Measurements from ENCODE around the gene IL37. TPM values are rescaled to one million over a fixed set of nuclear protein-coding genes. Genes with fewer than 3 reads are reported as not detected.
A peak's percentile ranks its signal among the peaks of the same experiment; 100 is the strongest.

Gene IL37
- total and polyA plus RNA-seq, 2 donors (not counting 1 experiment from before 2014, with no cell fraction given), result 0.79 TPM; not detected in 1

GRCh38 chr2:112881217-112881985, 29.6 kb upstream of the IL37 start:
- Histone ChIP-seq H3K9me3 (ENCODE audit: control extremely low read depth in 1 of 3, control insufficient read depth in 2 of 3, insufficient read depth in 1 of 3, low read length in 2 of 3) (no peaks in the 10 kb centered on the region), H3K27ac (ENCODE audit: low read length in 2 of 2) (no peak overlapping the region), H3K27me3 (replicated peaks in 1 of 4; ENCODE audit: control extremely low read depth in 1 of 4, control insufficient read depth in 3 of 4, insufficient read depth in 4 of 4, low read length in 3 of 4) (no peaks in the 10 kb centered on the region), H3K79me2 (ENCODE audit: control insufficient read depth, insufficient read depth, low read length) (no peaks in the 10 kb centered on the region), H3K4me3 (ENCODE audit: control extremely low read depth in 1 of 5, extremely low read depth in 1 of 5, insufficient read depth in 1 of 5, low read depth in 2 of 5, low read length in 4 of 5) (no peak overlapping the region), H3K4me2 (replicated peaks; ENCODE audit: low read depth, low read length, poor library complexity, severe bottlenecking) (no peak overlapping the region), H4K20me1 (ENCODE audit: control insufficient read depth, insufficient read depth, low read length, poor library complexity, severe bottlenecking) (no peaks in the 10 kb centered on the region), H2AFZ (ENCODE audit: insufficient read depth, low read depth, low read length, poor library complexity, severe bottlenecking) (peak overlapping the region; percentile 65), H3K9ac (ENCODE audit: low read length) (no peak overlapping the region), H3K4me1 (ENCODE audit: control insufficient read depth in 2 of 2, insufficient read depth in 2 of 2, low read length in 2 of 2) (peaks cover 7 to 20% of the 10 kb centered on the region in 2 donors), H3K36me3 (replicated peaks in 1 of 2; ENCODE audit: control extremely low read depth in 1 of 2, control insufficient read depth in 1 of 2, extremely low read depth in 1 of 2, insufficient read depth in 2 of 2, low read length in 1 of 2) (no peaks in the 10 kb centered on the region)
- ChIA-PET CTCF (interaction anchor here (1.2 to 12.5 kb wide), 4 partner anchors 10 to 281 kb away, joined by 3 to 299 read pairs (median 3); no protein-coding TSS in a partner anchor), POLR2A (no interaction called here)
- TF ChIP-seq CTCF (IDR thresholded peaks at IDR 0.05) (no peak), EZH2 (IDR thresholded peaks at IDR 0.05; ENCODE audit: borderline replicate concordance, insufficient read depth, low read depth, low read length, poor library complexity, severe bottlenecking) (no peak)
- 73% methylated on average over 3 of the region's 5 CpGs for WGBS (ENCODE audit: insufficient coverage)
- Mint-ChIP-seq H3K9me3 (ENCODE audit: insufficient read depth) (no peaks in the 10 kb centered on the region), H3K27me3 (no peaks in the 10 kb centered on the region), H3K27ac (peak overlapping the region; percentile 47), H3K4me1 (peaks cover 23% of the 10 kb centered on the region), H3K4me3 (peak overlapping the region; percentile 21)
- intact Hi-C loops (cut with micrococcal nuclease), result loop anchor here (10.0 kb wide), 1 partner anchor 257 kb away; no protein-coding TSS in a partner anchor
- peak; percentile 65 for ATAC-seq (ENCODE audit: low read depth)
- no peak for DNase-seq

GRCh38 chr2:112883669-112884068, 27.3 kb upstream of the IL37 start:
- Histone ChIP-seq H3K9ac (ENCODE audit: low read length) (no peak overlapping the region), H3K4me2 (replicated peaks; ENCODE audit: low read depth, low read length, poor library complexity, severe bottlenecking) (no peak overlapping the region), H2AFZ (ENCODE audit: insufficient read depth, low read depth, low read length, poor library complexity, severe bottlenecking) (no peak overlapping the region), H3K79me2 (ENCODE audit: control insufficient read depth, insufficient read depth, low read length) (no peaks in the 10 kb centered on the region), H3K27ac (ENCODE audit: low read length in 2 of 2) (no peak overlapping the region), H4K20me1 (ENCODE audit: control insufficient read depth, insufficient read depth, low read length, poor library complexity, severe bottlenecking) (no peaks in the 10 kb centered on the region), H3K36me3 (replicated peaks in 1 of 2; ENCODE audit: control extremely low read depth in 1 of 2, control insufficient read depth in 1 of 2, extremely low read depth in 1 of 2, insufficient read depth in 2 of 2, low read length in 1 of 2) (no peaks in the 10 kb centered on the region), H3K4me3 (ENCODE audit: control extremely low read depth in 1 of 5, extremely low read depth in 1 of 5, insufficient read depth in 1 of 5, low read depth in 2 of 5, low read length in 4 of 5) (no peak overlapping the region), H3K9me3 (ENCODE audit: control extremely low read depth in 1 of 3, control insufficient read depth in 2 of 3, insufficient read depth in 1 of 3, low read length in 2 of 3) (no peaks in the 10 kb centered on the region), H3K27me3 (replicated peaks in 1 of 4; ENCODE audit: control extremely low read depth in 1 of 4, control insufficient read depth in 3 of 4, insufficient read depth in 4 of 4, low read length in 3 of 4) (no peaks in the 10 kb centered on the region), H3K4me1 (ENCODE audit: control insufficient read depth in 2 of 2, insufficient read depth in 2 of 2, low read length in 2 of 2) (peaks cover 7 to 20% of the 10 kb centered on the region in 2 donors)
- no peaks in the 10 kb centered on the region for H3K9me3 Mint-ChIP-seq (ENCODE audit: insufficient read depth)
- peaks cover 23% of the 10 kb centered on the region for H3K4me1 Mint-ChIP-seq
- ATAC-seq (ENCODE audit: low read depth) (no peak), DNase-seq (no peak)
- WGBS (ENCODE audit: insufficient coverage), result 88% methylated on average over 1 of the region's 2 CpGs
- no peak overlapping the region for H3K4me3 Mint-ChIP-seq
- H3K27ac Mint-ChIP-seq, result no peak overlapping the region
- intact Hi-C loops (cut with micrococcal nuclease), result loop anchor here (10.0 kb wide), 1 partner anchor 259 kb away; no protein-coding TSS in a partner anchor
- CTCF ChIA-PET, result interaction anchor here (12.5 kb wide), 1 partner anchor 135 kb away, joined by 299 read pairs; no protein-coding TSS in a partner anchor
- POLR2A ChIA-PET, result no interaction called here
- no peaks in the 10 kb centered on the region for H3K27me3 Mint-ChIP-seq
- TF ChIP-seq EZH2 (IDR thresholded peaks at IDR 0.05; ENCODE audit: borderline replicate concordance, insufficient read depth, low read depth, low read length, poor library complexity, severe bottlenecking) (no peak), CTCF (IDR thresholded peaks at IDR 0.05) (no peak)
